Neural cell (in vitro differentiated cells): ENCODE data around the gene CUX1. TPM values are rescaled to one million over a fixed set of nuclear protein-coding genes. Genes with fewer than 3 reads are reported as not detected.

Experiments
- H2AFZ ChIP-seq: fragments of 200-600, 300-800 bp; sonication (generic), shearing (Covaris generic); 2 replicates; pipeline ENCODE4 v1.6.0; 2014; ENCODE audit warnings: low read depth, mild to moderate bottlenecking, antibody characterized with exemption, low read length, moderate library complexity
- H3F3A ChIP-seq: fragments of 200-600 bp; shearing (Covaris generic); 2 replicates; pipeline ENCODE4 v1.6.1; 2016; ENCODE audit warnings: mild to moderate bottlenecking, moderate library complexity, mixed read lengths, antibody characterized with exemption, low read length; ENCODE audit not compliant: insufficient read depth, poor library complexity, severe bottlenecking
- H3K27ac ChIP-seq: fragments of 200-600, 300-800 bp; sonication (generic), shearing (Covaris generic); 2 replicates; pipeline ENCODE4 v1.5.1; 2014; ENCODE audit warnings: mild to moderate bottlenecking, low read length, moderate library complexity
- H3K27me3 ChIP-seq: fragments of 300-800, 200-600 bp; sonication (generic), shearing (Covaris generic); 2 replicates; pipeline ENCODE4 v1.6.0; 2014; ENCODE audit warnings: mild to moderate bottlenecking, low read depth, low read length, moderate library complexity; ENCODE audit not compliant: insufficient read depth
- H3K36me3 ChIP-seq: fragments of 300-800, 200-600 bp; sonication (generic), shearing (Covaris generic); 2 replicates; pipeline ENCODE4 v1.5.1; 2014; ENCODE audit warnings: mild to moderate bottlenecking, antibody characterized with exemption, low read length, moderate library complexity; ENCODE audit not compliant: insufficient read depth
- H3K4me2 ChIP-seq: fragments of 300-800, 200-600 bp; sonication (generic), shearing (Covaris generic); 2 replicates; pipeline ENCODE4 v1.6.0; 2014; ENCODE audit warnings: mild to moderate bottlenecking, low read length
- H3K4me3 ChIP-seq: fragments of 300-800, 200-600 bp; sonication (generic), shearing (Covaris generic); 2 replicates; pipeline ENCODE4 v1.5.1; 2014; ENCODE audit warnings: mild to moderate bottlenecking, low read length, moderate library complexity
- H3K79me2 ChIP-seq: fragments of 200-600 bp; shearing (Covaris generic); replicated peaks from 2 replicates; pipeline ENCODE4 v1.6.0; 2014; ENCODE audit warnings: mild to moderate bottlenecking, low read length, moderate library complexity; ENCODE audit not compliant: insufficient read depth
- H3K9ac ChIP-seq: fragments of 300-800, 200-600 bp; sonication (generic), shearing (Covaris generic); 2 replicates; pipeline ENCODE4 v1.6.1; 2016; ENCODE audit warnings: mild to moderate bottlenecking, low read length, mixed read lengths
- H3K9me2 ChIP-seq: fragments of 200-600 bp; shearing (Covaris generic); 2 replicates; pipeline ENCODE4 v1.6.1; 2016; ENCODE audit warnings: mild to moderate bottlenecking, low read length, mixed read lengths; ENCODE audit not compliant: insufficient read depth
- H3K9me3 ChIP-seq: fragments of 200-600, 300-800 bp; sonication (generic), shearing (Covaris generic); 2 replicates; pipeline ENCODE4 v1.6.1; 2016; ENCODE audit warnings: mild to moderate bottlenecking, mixed run types, low read length, moderate library complexity, mixed read lengths
- H4K20me1 ChIP-seq: fragments of 200-600 bp; shearing (Covaris generic); 2 replicates; pipeline ENCODE4 v1.6.1; 2016; ENCODE audit warnings: mild to moderate bottlenecking, mixed run types; ENCODE audit not compliant: insufficient read depth
- EP300 ChIP-seq: fragments of 450-650 bp; conservative IDR thresholded peaks from 2 replicates; pipeline ENCODE4 v1.6.1; 2014; ENCODE audit warnings: antibody characterized with exemption, mild to moderate bottlenecking, moderate library complexity; ENCODE audit not compliant: poor library complexity, severe bottlenecking
- EZH2 ChIP-seq: fragments of 200-600, 300-800 bp; shearing (Covaris generic), sonication (generic); IDR thresholded peaks from 2 replicates; pipeline ENCODE4 v1.6.1; 2014; ENCODE audit warnings: antibody characterized with exemption, low read length, borderline replicate concordance, mild to moderate bottlenecking; ENCODE audit not compliant: insufficient read depth, poor library complexity, severe bottlenecking
- MXI1 ChIP-seq: fragments of 450-650 bp; conservative IDR thresholded peaks from 2 replicates; pipeline ENCODE4 v1.6.1; 2014; ENCODE audit warnings: antibody characterized with exemption, mild to moderate bottlenecking; ENCODE audit not compliant: poor library complexity, severe bottlenecking
- POLR2AphosphoS5 ChIP-seq: IDR thresholded peaks from 2 replicates; pipeline ENCODE4 v1.6.1; 2012
- RAD21 ChIP-seq: fragments of 450-650 bp; conservative IDR thresholded peaks from 2 replicates; pipeline ENCODE4 v1.6.1; 2014; ENCODE audit warnings: antibody characterized with exemption, mild to moderate bottlenecking, moderate library complexity
- SMC3 ChIP-seq: fragments of 450-650 bp; conservative IDR thresholded peaks from 2 replicates; pipeline ENCODE4 v1.6.1; 2014; ENCODE audit warnings: antibody characterized with exemption, mild to moderate bottlenecking, moderate library complexity; ENCODE audit not compliant: poor library complexity
- TAF1 ChIP-seq: IDR thresholded peaks from 2 replicates; pipeline ENCODE4 v1.6.1; 2012; ENCODE audit warnings: low read depth
- polyA minus RNA-seq: library from RNA; depleted of rRNA, polyadenylated mRNA; stranded (reverse); fragments of >200 nt; gene quantifications from 2 replicates; pipeline ENCODE4 v1.2.3, GENCODE V29; 2014
- polyA plus RNA-seq: library from polyadenylated mRNA; depleted of rRNA; stranded (reverse); fragments of >200 nt; gene quantifications from 2 replicates; pipeline ENCODE4 v1.2.3, GENCODE V29; 2014
- TF ChIP-seq, protein P1 (sequence below): IDR thresholded peaks from 2 replicates; pipeline ENCODE4 v1.6.1; 2012; ENCODE audit warnings: borderline replicate concordance
- TF ChIP-seq, protein P2 (sequence below): fragments of 450-650 bp; IDR thresholded peaks from 2 replicates; pipeline ENCODE4 v1.5.1; 2014; ENCODE audit warnings: antibody characterized with exemption, mild to moderate bottlenecking, moderate library complexity; ENCODE audit not compliant: poor library complexity, severe bottlenecking

Gene CUX1, protein sequence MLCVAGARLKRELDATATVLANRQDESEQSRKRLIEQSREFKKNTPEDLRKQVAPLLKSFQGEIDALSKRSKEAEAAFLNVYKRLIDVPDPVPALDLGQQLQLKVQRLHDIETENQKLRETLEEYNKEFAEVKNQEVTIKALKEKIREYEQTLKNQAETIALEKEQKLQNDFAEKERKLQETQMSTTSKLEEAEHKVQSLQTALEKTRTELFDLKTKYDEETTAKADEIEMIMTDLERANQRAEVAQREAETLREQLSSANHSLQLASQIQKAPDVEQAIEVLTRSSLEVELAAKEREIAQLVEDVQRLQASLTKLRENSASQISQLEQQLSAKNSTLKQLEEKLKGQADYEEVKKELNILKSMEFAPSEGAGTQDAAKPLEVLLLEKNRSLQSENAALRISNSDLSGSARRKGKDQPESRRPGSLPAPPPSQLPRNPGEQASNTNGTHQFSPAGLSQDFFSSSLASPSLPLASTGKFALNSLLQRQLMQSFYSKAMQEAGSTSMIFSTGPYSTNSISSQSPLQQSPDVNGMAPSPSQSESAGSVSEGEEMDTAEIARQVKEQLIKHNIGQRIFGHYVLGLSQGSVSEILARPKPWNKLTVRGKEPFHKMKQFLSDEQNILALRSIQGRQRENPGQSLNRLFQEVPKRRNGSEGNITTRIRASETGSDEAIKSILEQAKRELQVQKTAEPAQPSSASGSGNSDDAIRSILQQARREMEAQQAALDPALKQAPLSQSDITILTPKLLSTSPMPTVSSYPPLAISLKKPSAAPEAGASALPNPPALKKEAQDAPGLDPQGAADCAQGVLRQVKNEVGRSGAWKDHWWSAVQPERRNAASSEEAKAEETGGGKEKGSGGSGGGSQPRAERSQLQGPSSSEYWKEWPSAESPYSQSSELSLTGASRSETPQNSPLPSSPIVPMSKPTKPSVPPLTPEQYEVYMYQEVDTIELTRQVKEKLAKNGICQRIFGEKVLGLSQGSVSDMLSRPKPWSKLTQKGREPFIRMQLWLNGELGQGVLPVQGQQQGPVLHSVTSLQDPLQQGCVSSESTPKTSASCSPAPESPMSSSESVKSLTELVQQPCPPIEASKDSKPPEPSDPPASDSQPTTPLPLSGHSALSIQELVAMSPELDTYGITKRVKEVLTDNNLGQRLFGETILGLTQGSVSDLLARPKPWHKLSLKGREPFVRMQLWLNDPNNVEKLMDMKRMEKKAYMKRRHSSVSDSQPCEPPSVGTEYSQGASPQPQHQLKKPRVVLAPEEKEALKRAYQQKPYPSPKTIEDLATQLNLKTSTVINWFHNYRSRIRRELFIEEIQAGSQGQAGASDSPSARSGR (N-terminal part only)
- polyA plus RNA-seq (25.2 and 26.6 TPM in 2 replicates), polyA minus RNA-seq (71.1 and 84.6 TPM in 2 replicates)

DNA sequence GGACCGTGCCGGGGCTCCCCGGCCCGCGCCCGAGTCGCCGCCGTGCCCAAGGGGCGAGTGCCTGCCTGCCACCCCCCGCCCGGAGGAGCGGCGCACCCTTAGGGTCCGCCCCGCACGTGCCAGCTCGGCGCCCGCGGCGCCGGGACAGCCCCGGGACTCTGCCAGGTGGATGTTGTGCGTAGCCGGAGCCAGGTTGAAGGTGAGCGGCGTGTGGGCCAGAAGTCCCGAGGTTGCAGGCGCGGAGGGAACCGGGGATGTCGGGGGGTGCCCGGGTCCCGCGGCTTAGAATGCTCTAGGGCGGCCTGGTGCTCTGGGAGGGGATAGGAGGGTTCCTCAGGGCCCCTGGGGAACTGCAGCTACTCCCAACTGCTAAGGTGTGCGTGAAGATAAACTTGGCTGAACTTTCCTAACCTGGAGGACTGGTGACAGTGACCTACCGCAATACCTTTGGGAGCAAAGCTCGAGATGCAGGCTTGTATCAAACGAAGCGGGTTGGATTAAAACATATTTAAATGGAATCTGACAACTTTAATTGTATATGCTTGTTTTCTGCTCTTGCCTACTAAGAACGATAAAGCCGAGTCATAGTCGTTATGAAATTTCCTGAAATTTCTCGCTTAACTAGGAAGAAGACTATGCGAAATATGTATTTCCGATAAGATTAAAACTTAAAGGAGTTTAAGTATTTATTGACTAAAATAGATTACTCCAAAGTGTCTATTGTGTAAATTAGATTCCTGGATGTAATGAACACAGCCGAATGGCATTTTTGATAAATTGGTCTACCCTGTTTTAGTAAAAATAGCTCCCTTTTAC is at the start of gene CUX1:
Gene CUX1 (plus strand): TSS at position 156 of the 816 bp plus-strand sequence. CDS start 14 bp downstream, at position 170.
- Histone ChIP-seq H3K9ac (peak within 1 kb of the TSS; percentile 56), H3K36me3 (no peaks in the 10 kb centered on the region), H3K4me3 (peak within 1 kb of the TSS; percentile 73), H3K4me2 (peak within 1 kb of the TSS; percentile 83), H4K20me1 (peaks cover 18% of the 10 kb centered on the region), H2AFZ (no peak within 1 kb of the TSS), H3K27me3 (peaks cover 26% of the 10 kb centered on the region), H3K79me2 (peaks cover 45% of the 10 kb centered on the region), H3K27ac (no peak within 1 kb of the TSS), H3K9me3 (no peaks in the 10 kb centered on the region), H3K9me2 (no peaks in the 10 kb centered on the region), H3F3A (no peaks in the 10 kb centered on the region)
- TF ChIP-seq MXI1, result peak; percentile 67
- no peak for TF ChIP-seq TAF1

DNA sequence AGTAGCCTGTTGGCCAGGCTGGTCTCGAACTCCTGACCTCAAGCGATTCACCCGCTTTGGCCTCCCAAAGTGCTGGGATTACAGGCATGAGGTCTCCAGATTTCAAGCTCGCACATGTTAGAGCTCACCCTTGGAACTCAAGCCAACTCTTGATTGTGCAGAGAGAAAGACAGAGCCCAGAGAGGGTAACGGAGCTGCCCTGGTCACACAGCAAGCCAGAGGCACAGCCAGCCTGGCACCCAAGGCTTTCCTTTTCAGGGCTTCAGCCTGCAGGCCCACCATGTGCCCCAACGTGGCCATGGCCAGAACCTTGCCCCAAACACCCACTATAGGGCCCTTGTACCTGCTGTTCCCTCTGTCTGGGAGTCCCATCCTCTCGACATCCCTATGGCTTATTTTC is 49.1 kb upstream of the CUX1 start:
- H3K27ac ChIP-seq, result no peak overlapping the region
- H2AFZ ChIP-seq, result no peak overlapping the region
- H3F3A ChIP-seq, result no peaks in the 10 kb centered on the region
- H4K20me1 ChIP-seq, result no peaks in the 10 kb centered on the region
- no peak overlapping the region for H3K4me2 ChIP-seq
- H3K79me2 ChIP-seq, result no peaks in the 10 kb centered on the region
- no peak overlapping the region for H3K9ac ChIP-seq
- no peaks in the 10 kb centered on the region for H3K9me2 ChIP-seq
- no peak overlapping the region for H3K4me3 ChIP-seq
- no peaks in the 10 kb centered on the region for H3K27me3 ChIP-seq
- H3K36me3 ChIP-seq, result no peaks in the 10 kb centered on the region
- H3K9me3 ChIP-seq, result no peaks in the 10 kb centered on the region
- TF ChIP-seq, protein P1, sequence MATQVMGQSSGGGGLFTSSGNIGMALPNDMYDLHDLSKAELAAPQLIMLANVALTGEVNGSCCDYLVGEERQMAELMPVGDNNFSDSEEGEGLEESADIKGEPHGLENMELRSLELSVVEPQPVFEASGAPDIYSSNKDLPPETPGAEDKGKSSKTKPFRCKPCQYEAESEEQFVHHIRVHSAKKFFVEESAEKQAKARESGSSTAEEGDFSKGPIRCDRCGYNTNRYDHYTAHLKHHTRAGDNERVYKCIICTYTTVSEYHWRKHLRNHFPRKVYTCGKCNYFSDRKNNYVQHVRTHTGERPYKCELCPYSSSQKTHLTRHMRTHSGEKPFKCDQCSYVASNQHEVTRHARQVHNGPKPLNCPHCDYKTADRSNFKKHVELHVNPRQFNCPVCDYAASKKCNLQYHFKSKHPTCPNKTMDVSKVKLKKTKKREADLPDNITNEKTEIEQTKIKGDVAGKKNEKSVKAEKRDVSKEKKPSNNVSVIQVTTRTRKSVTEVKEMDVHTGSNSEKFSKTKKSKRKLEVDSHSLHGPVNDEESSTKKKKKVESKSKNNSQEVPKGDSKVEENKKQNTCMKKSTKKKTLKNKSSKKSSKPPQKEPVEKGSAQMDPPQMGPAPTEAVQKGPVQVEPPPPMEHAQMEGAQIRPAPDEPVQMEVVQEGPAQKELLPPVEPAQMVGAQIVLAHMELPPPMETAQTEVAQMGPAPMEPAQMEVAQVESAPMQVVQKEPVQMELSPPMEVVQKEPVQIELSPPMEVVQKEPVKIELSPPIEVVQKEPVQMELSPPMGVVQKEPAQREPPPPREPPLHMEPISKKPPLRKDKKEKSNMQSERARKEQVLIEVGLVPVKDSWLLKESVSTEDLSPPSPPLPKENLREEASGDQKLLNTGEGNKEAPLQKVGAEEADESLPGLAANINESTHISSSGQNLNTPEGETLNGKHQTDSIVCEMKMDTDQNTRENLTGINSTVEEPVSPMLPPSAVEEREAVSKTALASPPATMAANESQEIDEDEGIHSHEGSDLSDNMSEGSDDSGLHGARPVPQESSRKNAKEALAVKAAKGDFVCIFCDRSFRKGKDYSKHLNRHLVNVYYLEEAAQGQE, result no peak
- TF ChIP-seq TAF1 (no peak), RAD21 (no peak), MXI1 (no peak), EP300 (no peak), SMC3 (no peak), POLR2AphosphoS5 (no peak), EZH2 (no peak)
- TF ChIP-seq, protein P2, sequence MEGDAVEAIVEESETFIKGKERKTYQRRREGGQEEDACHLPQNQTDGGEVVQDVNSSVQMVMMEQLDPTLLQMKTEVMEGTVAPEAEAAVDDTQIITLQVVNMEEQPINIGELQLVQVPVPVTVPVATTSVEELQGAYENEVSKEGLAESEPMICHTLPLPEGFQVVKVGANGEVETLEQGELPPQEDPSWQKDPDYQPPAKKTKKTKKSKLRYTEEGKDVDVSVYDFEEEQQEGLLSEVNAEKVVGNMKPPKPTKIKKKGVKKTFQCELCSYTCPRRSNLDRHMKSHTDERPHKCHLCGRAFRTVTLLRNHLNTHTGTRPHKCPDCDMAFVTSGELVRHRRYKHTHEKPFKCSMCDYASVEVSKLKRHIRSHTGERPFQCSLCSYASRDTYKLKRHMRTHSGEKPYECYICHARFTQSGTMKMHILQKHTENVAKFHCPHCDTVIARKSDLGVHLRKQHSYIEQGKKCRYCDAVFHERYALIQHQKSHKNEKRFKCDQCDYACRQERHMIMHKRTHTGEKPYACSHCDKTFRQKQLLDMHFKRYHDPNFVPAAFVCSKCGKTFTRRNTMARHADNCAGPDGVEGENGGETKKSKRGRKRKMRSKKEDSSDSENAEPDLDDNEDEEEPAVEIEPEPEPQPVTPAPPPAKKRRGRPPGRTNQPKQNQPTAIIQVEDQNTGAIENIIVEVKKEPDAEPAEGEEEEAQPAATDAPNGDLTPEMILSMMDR, result no peak
